H1 (cell line): Measurements from ENCODE around the gene HSF5.

Source experiments
- CEBPB ChIP-seq: IDR thresholded peaks from 2 replicates; pipeline ENCODE4 v1.6.1; 2012; ENCODE audit warnings: low read depth, low read length
- HDAC2 ChIP-seq, 2 experiments: fragments of 300-600 bp in 1 of 2; sonication (generic) in 1 of 2; IDR thresholded peaks; 2 replicates each; pipeline ENCODE4 v1.6.1; 2011 to 2012; ENCODE audit warnings: low read depth in 2 of 2, low read length in 2 of 2, mild to moderate bottlenecking in 2 of 2, moderate library complexity in 2 of 2, borderline replicate concordance in 1 of 2, inconsistent platforms in 1 of 2
- NRF1 ChIP-seq: IDR thresholded peaks from 2 replicates; pipeline ENCODE4 v1.6.1; 2011; ENCODE audit warnings: mild to moderate bottlenecking, low read depth, low read length, improper control_type of control experiment
- SP1 ChIP-seq: IDR thresholded peaks from 2 replicates; pipeline ENCODE4 v1.6.1; 2011; ENCODE audit warnings: low read depth, low read length
- SUZ12 ChIP-seq: fragments of 200-600 bp; sonication (generic); IDR thresholded peaks from 2 replicates; pipeline ENCODE4 v1.6.1; 2012; ENCODE audit warnings: mild to moderate bottlenecking, inconsistent platforms, low read length, moderate library complexity, mixed read lengths
- TCF12 ChIP-seq: IDR thresholded peaks from 2 replicates; pipeline ENCODE4 v1.6.1; 2011; ENCODE audit warnings: low read depth, mild to moderate bottlenecking, low read length
- YY1 ChIP-seq: IDR thresholded peaks from 2 replicates; pipeline ENCODE4 v1.6.1; 2011; ENCODE audit warnings: low read depth, mild to moderate bottlenecking, low read length
- TF ChIP-seq, protein P1 (sequence below): IDR thresholded peaks from 2 replicates; pipeline ENCODE4 v1.6.1; 2011; ENCODE audit warnings: low read length, improper control_type of control experiment

DNA sequence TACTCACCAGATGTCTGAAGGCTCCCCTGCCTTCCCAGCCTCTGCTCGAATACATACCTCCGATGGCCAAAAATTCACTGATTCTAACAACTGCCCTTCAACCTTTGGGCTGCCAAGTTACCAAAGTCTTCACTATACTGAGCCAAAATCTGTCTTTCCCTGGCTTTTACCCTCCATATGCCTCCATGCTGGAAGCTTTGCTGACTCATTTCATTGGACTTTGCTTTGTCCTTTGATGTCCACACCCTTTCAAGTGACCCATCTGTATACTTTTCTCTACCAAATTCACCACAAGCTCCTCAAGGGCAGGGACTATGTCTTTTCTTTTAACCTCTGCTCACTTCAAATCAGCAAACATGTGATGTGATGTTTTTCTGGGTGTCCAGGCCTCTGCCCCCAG is 47.2 kb upstream of the HSF5 start:
- no peak for TF ChIP-seq SUZ12
- TF ChIP-seq, protein P1, sequence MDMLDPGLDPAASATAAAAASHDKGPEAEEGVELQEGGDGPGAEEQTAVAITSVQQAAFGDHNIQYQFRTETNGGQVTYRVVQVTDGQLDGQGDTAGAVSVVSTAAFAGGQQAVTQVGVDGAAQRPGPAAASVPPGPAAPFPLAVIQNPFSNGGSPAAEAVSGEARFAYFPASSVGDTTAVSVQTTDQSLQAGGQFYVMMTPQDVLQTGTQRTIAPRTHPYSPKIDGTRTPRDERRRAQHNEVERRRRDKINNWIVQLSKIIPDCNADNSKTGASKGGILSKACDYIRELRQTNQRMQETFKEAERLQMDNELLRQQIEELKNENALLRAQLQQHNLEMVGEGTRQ, result no peak
- no peak for TF ChIP-seq YY1
- no peak for TF ChIP-seq SP1
- TF ChIP-seq TCF12, result no peak
- TF ChIP-seq CEBPB, result no peak
- TF ChIP-seq HDAC2 (IDR thresholded peaks at IDR 0.05; ENCODE audit: borderline replicate concordance in 1 of 2, low read depth in 2 of 2, low read length in 2 of 2), result no peak
- no peak for TF ChIP-seq NRF1
